Keratinocyte (primary cell): Measurements from ENCODE around the gene PLCH2. TPM values are rescaled to one million over a fixed set of nuclear protein-coding genes. Genes with fewer than 3 reads are reported as not detected.

Experiments used
- DNase-seq: peaks from one replicate; pipeline ENCODE4 v3.0.0-alpha.2; 2011; ENCODE audit warnings: low read depth, missing footprints, low spot score
- FAIRE-seq: peaks from 2 replicates; lab custom pipeline; 2011; peaks lifted over from hg19 to GRCh38; lab: Jason Lieb, UNC
- H2AFZ ChIP-seq: 2 replicates; pipeline ENCODE4 v1.6.0; 2012; ENCODE audit warnings: low read length, control low read depth, inconsistent platforms; ENCODE audit not compliant: control insufficient read depth
- H3K27ac ChIP-seq: 2 replicates; pipeline ENCODE4 v1.5.1; 2011; ENCODE audit warnings: low read length; ENCODE audit not compliant: control insufficient read depth, insufficient read depth
- H3K27me3 ChIP-seq: 3 replicates; pipeline ENCODE4 v1.6.0; 2011; ENCODE audit warnings: low read length; ENCODE audit not compliant: control insufficient read depth, insufficient read depth; ENCODE audit errors: extremely low read depth
- H3K36me3 ChIP-seq, 2 experiments: 2 replicates in 1 of 2; 3 replicates in 1 of 2; pipeline ENCODE4 v1.5.1; 2011; ENCODE audit warnings: low read length in 2 of 2, mild to moderate bottlenecking in 1 of 2; ENCODE audit not compliant: control insufficient read depth in 2 of 2, insufficient read depth in 2 of 2; ENCODE audit errors: extremely low read depth in 1 of 2
- H3K4me1 ChIP-seq: 3 replicates; pipeline ENCODE4 v1.5.1; 2011; ENCODE audit warnings: low read length; ENCODE audit not compliant: control insufficient read depth, insufficient read depth; ENCODE audit errors: extremely low read depth
- H3K4me2 ChIP-seq: 3 replicates; pipeline ENCODE4 v1.6.0; 2011; ENCODE audit warnings: low read depth, low read length; ENCODE audit not compliant: control insufficient read depth, insufficient read depth; ENCODE audit errors: extremely low read depth
- H3K4me3 ChIP-seq, 3 experiments: fragments of 200-600 bp in 1 of 3; sonication (generic) in 1 of 3; 2 replicates in 2 of 3; 3 replicates in 1 of 3; pipeline ENCODE4 v1.5.1; 2011 to 2016; ENCODE audit warnings: low read length in 3 of 3, mild to moderate bottlenecking in 3 of 3, control low read depth in 2 of 3, inconsistent platforms in 1 of 3, low read depth in 1 of 3, mixed read lengths in 1 of 3, mixed run types in 1 of 3, moderate library complexity in 1 of 3; ENCODE audit not compliant: control insufficient read depth in 2 of 3, insufficient read depth in 2 of 3; ENCODE audit errors: extremely low read depth in 1 of 3
- H3K79me2 ChIP-seq: 2 replicates; pipeline ENCODE4 v1.6.0; 2012; ENCODE audit warnings: low read length; ENCODE audit not compliant: control insufficient read depth, insufficient read depth
- H3K9ac ChIP-seq: 3 replicates; pipeline ENCODE4 v1.6.0; 2011; ENCODE audit warnings: low read length; ENCODE audit not compliant: control insufficient read depth, insufficient read depth; ENCODE audit errors: extremely low read depth
- H3K9me1 ChIP-seq: 3 replicates; pipeline ENCODE4 v1.6.0; 2011; ENCODE audit warnings: low read length; ENCODE audit not compliant: control insufficient read depth, insufficient read depth; ENCODE audit errors: extremely low read depth
- H3K9me3 ChIP-seq: 2 replicates; pipeline ENCODE4 v1.5.1; 2012; ENCODE audit warnings: low read depth, low read length; ENCODE audit not compliant: control insufficient read depth
- H4K20me1 ChIP-seq: 3 replicates; pipeline ENCODE4 v1.6.0; 2011; ENCODE audit warnings: low read length; ENCODE audit not compliant: control insufficient read depth, insufficient read depth; ENCODE audit errors: extremely low read depth
- CTCF ChIP-seq, 3 experiments: IDR thresholded peaks in 1 of 3; conservative IDR thresholded peaks in 1 of 3; optimal IDR thresholded peaks in 1 of 3; 2 replicates in 2 of 3; 3 replicates in 1 of 3; pipeline versions ENCODE3 to v1.5.1; 2011; ENCODE audit warnings: low read length in 3 of 3, mild to moderate bottlenecking in 3 of 3, moderate library complexity in 2 of 3, control low read depth in 1 of 3, inconsistent platforms in 1 of 3; ENCODE audit not compliant: insufficient read depth in 2 of 3; ENCODE audit errors: extremely low read depth in 1 of 3
- EZH2 ChIP-seq: IDR thresholded peaks from one replicate; pipeline ENCODE4 v1.6.1; 2012; ENCODE audit warnings: inconsistent platforms, mild to moderate bottlenecking, low read length, moderate library complexity
- dilution Hi-C: fragments of 300-500 bp; cut with MboI; formaldehyde crosslinking; loops from one replicate; pipeline ENCODE4 v1.7.0; 2020; ENCODE audit warnings: low sequenced_read_pairs; ENCODE audit not compliant: extremely low pct_ligation_motif_present
- polyA plus RNA-seq, 5 experiments: library from polyadenylated mRNA; depleted of rRNA in 3 of 5; stranded (reverse) in 3 of 5; stranded (forward) in 1 of 5; unstranded in 1 of 5; fragments of >200 nt; gene quantifications; 1 replicate in 1 of 5; 2 replicates in 3 of 5; 3 replicates in 1 of 5; pipeline versions ENCODE4 v1.2.1 to v1.2.3, GENCODE V29; 2011 to 2012; ENCODE audit warnings: missing spikeins in 2 of 5, low read depth in 1 of 5, low replicate concordance in 1 of 5

Gene PLCH2
- polyA plus RNA-seq, 1 donor (not counting 4 experiments of a cell fraction or from before 2014, with no cell fraction given), result 57.4 TPM

- H3K4me2 ChIP-seq, result no peak overlapping the region
- H3K9me3 ChIP-seq, result no peaks in the 10 kb centered on the region
- H3K4me1 ChIP-seq, result peaks cover 20% of the 10 kb centered on the region
- no peak for FAIRE-seq
- H3K9ac ChIP-seq, result no peak overlapping the region
- no peak overlapping the region for H2AFZ ChIP-seq
- H3K4me3 ChIP-seq, result no peak overlapping the region
- TF ChIP-seq EZH2, result no peak
- peaks cover 41 to 51% of the 10 kb centered on the region in 2 experiments for H3K36me3 ChIP-seq
- no peaks in the 10 kb centered on the region for H3K9me1 ChIP-seq
- no peak for DNase-seq
- no peaks in the 10 kb centered on the region for H3K27me3 ChIP-seq
- H4K20me1 ChIP-seq, result peaks cover 45% of the 10 kb centered on the region
- no peak overlapping the region for H3K27ac ChIP-seq
- H3K79me2 ChIP-seq, result peaks cover 29% of the 10 kb centered on the region
- dilution Hi-C loops, result no loop called here
These were observed 6.9 kb downstream of the PLCH2 start for GRCh38 chr1:2483026-2483425.

- no peaks in the 10 kb centered on the region for H3K27me3 ChIP-seq
- H3K9ac ChIP-seq, result no peak overlapping the region
- FAIRE-seq, result no peak
- DNase-seq, result no peak
- no peak overlapping the region for H3K4me2 ChIP-seq
- dilution Hi-C loops, result no loop called here
- no peaks in the 10 kb centered on the region for H3K9me1 ChIP-seq
- peaks cover 49 to 50% of the 10 kb centered on the region in 2 experiments for H3K36me3 ChIP-seq
- H3K79me2 ChIP-seq, result peaks cover 24% of the 10 kb centered on the region
- H3K27ac ChIP-seq, result no peak overlapping the region
- no peak overlapping the region for H3K4me3 ChIP-seq
- peaks cover 38% of the 10 kb centered on the region for H4K20me1 ChIP-seq
- no peak for TF ChIP-seq EZH2
- no peak for TF ChIP-seq CTCF (optimal IDR thresholded peaks at IDR 0.05 in 1 of 3, IDR thresholded peaks at IDR 0.05 in 1 of 3, conservative IDR thresholded peaks at IDR 0.05 in 1 of 3; ENCODE audit: extremely low read depth in 1 of 3, insufficient read depth in 2 of 3, low read length in 3 of 3)
- H2AFZ ChIP-seq, result no peak overlapping the region
- no peaks in the 10 kb centered on the region for H3K9me3 ChIP-seq
- H3K4me1 ChIP-seq, result peaks cover 20% of the 10 kb centered on the region
These were observed 7.9 kb downstream of the PLCH2 start for GRCh38 chr1:2483970-2484369.

- H3K4me1 ChIP-seq, result peaks cover 10% of the 10 kb centered on the region
- FAIRE-seq (no peak), DNase-seq (no peak)
- H3K9me3 ChIP-seq, result no peaks in the 10 kb centered on the region
- TF ChIP-seq EZH2 (no peak), CTCF (optimal IDR thresholded peaks at IDR 0.05 in 1 of 3, IDR thresholded peaks at IDR 0.05 in 1 of 3, conservative IDR thresholded peaks at IDR 0.05 in 1 of 3; ENCODE audit: extremely low read depth in 1 of 3, insufficient read depth in 2 of 3, low read length in 3 of 3) (no peak)
- no peak overlapping the region for H3K4me2 ChIP-seq
- peaks cover 48 to 53% of the 10 kb centered on the region in 2 experiments for H3K36me3 ChIP-seq
- H3K27me3 ChIP-seq, result no peaks in the 10 kb centered on the region
- dilution Hi-C loops, result no loop called here
- H3K4me3 ChIP-seq, result no peak overlapping the region
- no peak overlapping the region for H3K27ac ChIP-seq
- peaks cover 23% of the 10 kb centered on the region for H4K20me1 ChIP-seq
- H3K9me1 ChIP-seq, result no peaks in the 10 kb centered on the region
- no peak overlapping the region for H2AFZ ChIP-seq
- H3K9ac ChIP-seq, result no peak overlapping the region
- H3K79me2 ChIP-seq, result peaks cover 11% of the 10 kb centered on the region
These were observed 10.0 kb downstream of the PLCH2 start for GRCh38 chr1:2486041-2486440.
